Activated CD8-positive, alpha-beta T cell treated with anti-CD3 and anti-CD28 coated beads for 36 hours (primary cell): ENCODE measurements around the gene OR4K5. TPM values are rescaled to one million over a fixed set of nuclear protein-coding genes. Genes with fewer than 3 reads are reported as not detected.

ENCODE experiments used
- ATAC-seq: fragments of 200-7000 bp; cut with Tn5 transposase; one replicate; pipeline ENCODE4 v1.10.0; 2021; ENCODE audit warnings: mild to moderate bottlenecking, moderate library complexity
- CTCF ChIA-PET: fragments of 350-600 bp; sonication (Branson Sonifier 250); formaldehyde crosslinking; loops from one replicate; lab custom pipeline; 2021; ENCODE audit warnings: antibody characterized with exemption; lab: Charles Lee
- POLR2A ChIA-PET: fragments of 350-600 bp; sonication (Branson Sonifier 250); formaldehyde crosslinking; loops from one replicate; lab custom pipeline; 2021; ENCODE audit warnings: antibody characterized with exemption; lab: Charles Lee
- DNase-seq: peaks from one replicate; pipeline ENCODE4 v3.0.0-alpha.2; 2020
- H3K27ac Mint-ChIP-seq: one replicate; pipeline ENCODE4 v1.8.0; 2021; ENCODE audit warnings: mild to moderate bottlenecking, mixed read lengths
- H3K27me3 Mint-ChIP-seq: one replicate; pipeline ENCODE4 v1.8.0; 2021; ENCODE audit warnings: mixed read lengths
- H3K36me3 Mint-ChIP-seq: one replicate; pipeline ENCODE4 v1.8.0; 2021; ENCODE audit warnings: low read depth, mixed read lengths
- H3K4me1 Mint-ChIP-seq: one replicate; pipeline ENCODE4 v1.8.0; 2021; ENCODE audit warnings: low read depth, mixed read lengths
- H3K4me3 Mint-ChIP-seq: one replicate; pipeline ENCODE4 v1.8.0; 2021; ENCODE audit warnings: mild to moderate bottlenecking, moderate library complexity, mixed read lengths
- H3K9me3 Mint-ChIP-seq: one replicate; pipeline ENCODE4 v1.8.0; 2021; ENCODE audit warnings: mixed read lengths
- CTCF ChIP-seq: fragments of 200-600 bp; IDR thresholded peaks from one replicate; pipeline ENCODE4 v1.8.0; 2022; ENCODE audit warnings: antibody characterized with exemption, mild to moderate bottlenecking
- intact Hi-C: fragments of 100-400 bp; cut with micrococcal nuclease; formaldehyde crosslinking; loops from one replicate; pipeline ENCODE4 v1.10.0; 2022
- total RNA-seq, 2 experiments: library from RNA; stranded (reverse); gene quantifications; one replicate each; pipeline ENCODE4 v1.2.3, GENCODE V29; 2021

Gene OR4K5, protein sequence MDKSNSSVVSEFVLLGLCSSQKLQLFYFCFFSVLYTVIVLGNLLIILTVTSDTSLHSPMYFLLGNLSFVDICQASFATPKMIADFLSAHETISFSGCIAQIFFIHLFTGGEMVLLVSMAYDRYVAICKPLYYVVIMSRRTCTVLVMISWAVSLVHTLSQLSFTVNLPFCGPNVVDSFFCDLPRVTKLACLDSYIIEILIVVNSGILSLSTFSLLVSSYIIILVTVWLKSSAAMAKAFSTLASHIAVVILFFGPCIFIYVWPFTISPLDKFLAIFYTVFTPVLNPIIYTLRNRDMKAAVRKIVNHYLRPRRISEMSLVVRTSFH
- not detected for total RNA-seq

GRCh38 chr14:19920021-19920657 lies at the start of gene OR4K5:
Gene OR4K5, plus strand, starts transcription at chr14:19920607. Its CDS starts 0 bp downstream, at chr14:19920607.
- ChIA-PET CTCF (no interaction called here), POLR2A (no interaction called here)
- ATAC-seq (no peak), DNase-seq (no peak)
- Mint-ChIP-seq H3K4me1 (no peaks in the 10 kb centered on the region), H3K27ac (no peak within 1 kb of the TSS), H3K36me3 (no peaks in the 10 kb centered on the region), H3K27me3 (no peaks in the 10 kb centered on the region), H3K9me3 (no peaks in the 10 kb centered on the region), H3K4me3 (no peak within 1 kb of the TSS)
- intact Hi-C loops, result no loop called here
- no peak for TF ChIP-seq CTCF

GRCh38 chr14:19873178-19873577 lies 47.2 kb upstream of the OR4K5 start:
- no peak for TF ChIP-seq CTCF
- Mint-ChIP-seq H3K4me3 (no peak overlapping the region), H3K27ac (no peak overlapping the region), H3K4me1 (no peaks in the 10 kb centered on the region), H3K27me3 (no peaks in the 10 kb centered on the region), H3K36me3 (no peaks in the 10 kb centered on the region), H3K9me3 (no peaks in the 10 kb centered on the region)
- DNase-seq, result no peak
- intact Hi-C loops, result no loop called here
- ChIA-PET POLR2A (no interaction called here), CTCF (no interaction called here)
- no peak for ATAC-seq

GRCh38 chr14:19874842-19875241 lies 45.6 kb upstream of the OR4K5 start, which contains the start of gene OR4K2:
Gene OR4K2, plus strand, starts transcription at chr14:19875142. Its CDS starts 1,126 bp downstream, at chr14:19876268.
- DNase-seq, result no peak

DNA sequence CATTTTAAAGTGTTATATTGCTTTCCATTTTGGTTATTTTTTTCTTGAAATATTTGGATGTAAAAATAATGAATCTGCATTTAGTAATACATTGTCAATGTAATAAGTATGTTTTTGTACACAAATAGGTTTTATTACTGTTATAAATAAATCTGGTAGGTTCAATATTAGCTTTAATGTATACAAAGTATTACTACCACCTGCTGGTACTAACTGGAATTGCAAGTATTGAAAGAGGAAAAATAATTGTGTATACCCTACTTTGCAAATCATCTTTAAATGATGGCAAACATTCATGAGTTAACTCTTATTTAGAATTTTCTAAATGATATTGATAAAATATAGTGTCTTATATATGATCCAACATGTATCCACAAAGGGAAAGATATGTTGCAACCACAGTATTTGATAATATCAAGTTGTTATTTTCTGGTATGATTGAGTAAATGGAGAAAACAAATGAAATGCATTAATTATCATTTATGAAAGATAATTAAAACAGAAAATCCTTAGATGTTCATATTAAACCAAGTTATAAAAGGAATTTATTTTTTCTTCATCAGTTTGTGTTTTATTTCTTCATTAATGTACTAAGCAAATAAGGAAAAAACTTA lies 42.3 kb upstream of the OR4K5 start:
- Mint-ChIP-seq H3K36me3 (no peaks in the 10 kb centered on the region), H3K27me3 (no peaks in the 10 kb centered on the region), H3K4me3 (no peak overlapping the region), H3K9me3 (no peaks in the 10 kb centered on the region), H3K4me1 (no peaks in the 10 kb centered on the region), H3K27ac (no peak overlapping the region)
- ATAC-seq (peak; percentile 51), DNase-seq (no peak)
- peak; percentile 98 for TF ChIP-seq CTCF
- intact Hi-C loops, result no loop called here
- POLR2A ChIA-PET, result no interaction called here
- CTCF ChIA-PET, result interaction anchor here (1.0 to 1.7 kb wide), 3 partner anchors 17 to 34 kb away, joined by 3 read pairs; no protein-coding TSS in a partner anchor

More at GRCh38 chr14:19874842-19875241, 45.6 kb upstream of the OR4K5 start, which contains the start of gene OR4K2:
- intact Hi-C loops, result no loop called here
- ATAC-seq, result no peak
- Mint-ChIP-seq H3K27me3 (no peaks in the 10 kb centered on the region), H3K4me1 (no peaks in the 10 kb centered on the region), H3K27ac (no peak within 1 kb of the TSS), H3K9me3 (no peaks in the 10 kb centered on the region), H3K36me3 (no peaks in the 10 kb centered on the region), H3K4me3 (no peak within 1 kb of the TSS)
- TF ChIP-seq CTCF, result no peak
- POLR2A ChIA-PET, result no interaction called here
- CTCF ChIA-PET, result no interaction called here
